ENCODE data around the gene BCLAF1.
"Not testable (repeated sequence)": the region's sequence is repeated elsewhere in the genome, so short reads cannot be mapped to it uniquely, and the experiment has no call there.

DNA sequence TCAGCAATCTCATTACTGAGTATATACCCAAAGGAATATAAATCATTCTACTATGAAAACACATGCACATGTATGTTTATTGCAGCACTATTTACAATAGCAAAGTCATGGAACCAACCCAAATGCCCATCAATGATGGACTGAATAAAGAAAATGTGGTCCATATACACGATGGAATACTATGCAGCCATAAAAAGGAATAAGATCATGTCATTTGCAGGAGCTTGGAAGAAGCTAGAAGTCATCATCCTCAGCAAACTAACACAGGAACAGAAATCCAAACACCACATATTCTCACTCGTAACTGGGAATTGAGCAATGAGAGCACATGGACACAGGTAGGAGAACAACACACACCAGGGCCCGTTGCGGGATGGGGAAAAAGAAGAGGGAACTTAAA lies 64.7 kb downstream of the BCLAF1 start:
- not testable (repeated sequence) for TF ChIP-seq CTCF, POLR2A (IDR thresholded peaks at IDR 0.05)

All from heart left ventricle (tissue), 13 donors.